Measurements from ENCODE around the gene SEMA4F.

Gene SEMA4F

DNA sequence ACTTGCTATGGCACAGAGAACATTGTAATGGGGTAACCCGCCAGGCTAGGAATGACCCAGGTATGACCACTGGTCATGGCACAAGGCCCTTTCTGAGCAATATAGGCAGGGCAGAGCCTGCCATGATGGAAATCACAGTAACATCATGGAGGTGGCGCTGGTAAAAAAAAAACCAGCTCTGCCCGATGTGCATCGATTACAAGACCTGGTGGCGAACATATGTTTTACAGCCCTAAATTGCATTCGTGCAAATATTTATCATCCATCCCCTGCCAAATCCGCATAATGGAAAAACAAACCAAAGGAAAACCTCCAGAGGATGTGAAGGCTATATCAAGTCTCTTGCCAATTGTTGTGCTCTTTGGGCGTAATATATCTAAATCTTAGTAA lies 60.6 kb downstream of the SEMA4F start:
- Histone ChIP-seq H2AFZ (ENCODE audit: low read depth, low read length) (no peak overlapping the region), H3K27me3 (ENCODE audit: low read depth, low read length) (peaks cover 40% of the 10 kb centered on the region), H3K9ac (ENCODE audit: low read length) (no peak overlapping the region), H3K79me2 (ENCODE audit: low read length) (no peaks in the 10 kb centered on the region), H3K4me2 (ENCODE audit: low read length) (peak overlapping the region; percentile 99), H3K27ac (ENCODE audit: low read length) (no peak overlapping the region), H3K4me3 (ENCODE audit: low read length) (peak overlapping the region; percentile 85), H3K36me3 (replicated peaks; ENCODE audit: low read depth, low read length) (no peaks in the 10 kb centered on the region), H3K4me1 (ENCODE audit: low read length) (peaks cover 5% of the 10 kb centered on the region), H3K9me3 (ENCODE audit: insufficient read depth, low read length) (no peaks in the 10 kb centered on the region), H4K20me1 (ENCODE audit: insufficient read depth, low read length) (no peaks in the 10 kb centered on the region)
- TF ChIP-seq EZH2phosphoT487 (IDR thresholded peaks at IDR 0.05; ENCODE audit: low read depth), result no peak
- TF ChIP-seq, protein P1, sequence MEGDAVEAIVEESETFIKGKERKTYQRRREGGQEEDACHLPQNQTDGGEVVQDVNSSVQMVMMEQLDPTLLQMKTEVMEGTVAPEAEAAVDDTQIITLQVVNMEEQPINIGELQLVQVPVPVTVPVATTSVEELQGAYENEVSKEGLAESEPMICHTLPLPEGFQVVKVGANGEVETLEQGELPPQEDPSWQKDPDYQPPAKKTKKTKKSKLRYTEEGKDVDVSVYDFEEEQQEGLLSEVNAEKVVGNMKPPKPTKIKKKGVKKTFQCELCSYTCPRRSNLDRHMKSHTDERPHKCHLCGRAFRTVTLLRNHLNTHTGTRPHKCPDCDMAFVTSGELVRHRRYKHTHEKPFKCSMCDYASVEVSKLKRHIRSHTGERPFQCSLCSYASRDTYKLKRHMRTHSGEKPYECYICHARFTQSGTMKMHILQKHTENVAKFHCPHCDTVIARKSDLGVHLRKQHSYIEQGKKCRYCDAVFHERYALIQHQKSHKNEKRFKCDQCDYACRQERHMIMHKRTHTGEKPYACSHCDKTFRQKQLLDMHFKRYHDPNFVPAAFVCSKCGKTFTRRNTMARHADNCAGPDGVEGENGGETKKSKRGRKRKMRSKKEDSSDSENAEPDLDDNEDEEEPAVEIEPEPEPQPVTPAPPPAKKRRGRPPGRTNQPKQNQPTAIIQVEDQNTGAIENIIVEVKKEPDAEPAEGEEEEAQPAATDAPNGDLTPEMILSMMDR (IDR thresholded peaks at IDR 0.05; ENCODE audit: low read depth, low read length), result no peak

DNA sequence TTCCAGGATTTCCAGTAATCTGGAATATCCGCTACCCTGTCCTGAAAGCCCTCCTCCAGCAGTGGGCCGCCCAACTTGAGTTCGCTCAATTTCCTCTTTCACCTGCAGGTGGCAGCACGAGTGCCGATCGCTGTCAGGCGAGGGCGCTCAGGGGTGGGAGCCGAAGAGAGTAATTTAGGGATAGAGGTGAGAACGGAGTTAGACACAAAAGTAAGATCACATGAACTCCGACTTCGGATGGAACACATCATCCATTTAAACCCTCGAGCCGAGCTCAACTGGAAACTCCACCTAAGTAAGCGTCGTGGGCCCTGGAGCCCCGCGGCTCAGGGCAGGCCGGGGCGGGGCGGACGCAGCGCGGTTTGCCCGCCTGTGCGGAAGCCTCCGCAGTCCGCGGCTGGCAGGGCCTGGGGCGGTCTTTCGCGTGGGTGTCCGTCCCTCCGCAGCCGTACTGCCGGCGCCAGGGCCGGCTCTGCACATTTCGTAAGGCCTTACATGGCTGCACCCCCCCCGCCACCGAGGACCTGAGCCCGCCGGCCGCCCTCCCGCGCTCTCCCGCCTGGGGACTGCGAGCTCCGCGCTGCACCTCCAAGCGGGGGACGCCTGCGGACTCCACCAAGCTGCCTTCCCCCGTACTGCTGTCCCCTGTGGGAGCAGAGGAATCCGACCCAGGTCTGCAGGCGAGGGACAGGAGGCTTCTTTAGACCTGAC lies 61.2 kb downstream of the SEMA4F start:
- Histone ChIP-seq H3K79me2 (ENCODE audit: low read length) (no peaks in the 10 kb centered on the region), H3K4me3 (ENCODE audit: low read length) (peak overlapping the region; percentile 85), H3K36me3 (replicated peaks; ENCODE audit: low read depth, low read length) (no peaks in the 10 kb centered on the region), H3K4me2 (ENCODE audit: low read length) (peak overlapping the region; percentile 99), H3K27ac (ENCODE audit: low read length) (no peak overlapping the region), H3K9me3 (ENCODE audit: insufficient read depth, low read length) (no peaks in the 10 kb centered on the region), H4K20me1 (ENCODE audit: insufficient read depth, low read length) (no peaks in the 10 kb centered on the region), H2AFZ (ENCODE audit: low read depth, low read length) (peak overlapping the region; percentile 92), H3K27me3 (ENCODE audit: low read depth, low read length) (peaks cover 40% of the 10 kb centered on the region), H3K4me1 (ENCODE audit: low read length) (peaks cover 5% of the 10 kb centered on the region), H3K9ac (ENCODE audit: low read length) (peak overlapping the region; percentile 42)
- no peak for TF ChIP-seq EZH2phosphoT487 (IDR thresholded peaks at IDR 0.05; ENCODE audit: low read depth)
- TF ChIP-seq, protein P1 (IDR thresholded peaks at IDR 0.05; ENCODE audit: low read depth, low read length), result peak; percentile 96

DNA sequence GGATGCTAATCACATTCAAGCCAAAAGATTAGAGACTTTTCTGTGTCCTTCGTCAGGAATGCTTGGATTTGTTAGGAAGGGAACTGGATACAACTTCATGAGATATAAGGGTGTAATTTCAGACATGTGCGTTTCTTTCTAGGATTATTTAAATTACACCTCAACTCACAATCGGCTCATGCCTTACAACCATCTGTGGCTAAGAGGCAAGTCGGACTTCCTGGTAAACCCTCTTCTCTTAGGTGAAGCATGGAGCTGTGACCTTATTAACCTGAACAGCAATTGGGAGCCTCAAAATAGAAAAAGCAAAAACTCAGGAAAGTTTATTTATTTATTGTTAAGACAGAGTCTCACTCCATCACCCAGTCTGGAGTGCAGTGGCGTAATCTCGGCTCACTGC lies 61.8 kb downstream of the SEMA4F start:
- TF ChIP-seq EZH2phosphoT487 (IDR thresholded peaks at IDR 0.05; ENCODE audit: low read depth), result no peak
- TF ChIP-seq, protein P1 (IDR thresholded peaks at IDR 0.05; ENCODE audit: low read depth, low read length), result no peak
- Histone ChIP-seq H3K4me3 (ENCODE audit: low read length) (peak overlapping the region; percentile 85), H3K4me2 (ENCODE audit: low read length) (peak overlapping the region; percentile 99), H2AFZ (ENCODE audit: low read depth, low read length) (peak overlapping the region; percentile 92), H3K36me3 (replicated peaks; ENCODE audit: low read depth, low read length) (no peaks in the 10 kb centered on the region), H3K27ac (ENCODE audit: low read length) (no peak overlapping the region), H3K79me2 (ENCODE audit: low read length) (no peaks in the 10 kb centered on the region), H4K20me1 (ENCODE audit: insufficient read depth, low read length) (no peaks in the 10 kb centered on the region), H3K27me3 (ENCODE audit: low read depth, low read length) (peaks cover 40% of the 10 kb centered on the region), H3K9ac (ENCODE audit: low read length) (0 out of 2 replicates have a peak overlapping the region, but pooled peaks have one; percentile 42), H3K9me3 (ENCODE audit: insufficient read depth, low read length) (no peaks in the 10 kb centered on the region), H3K4me1 (ENCODE audit: low read length) (peaks cover 5% of the 10 kb centered on the region)

DNA sequence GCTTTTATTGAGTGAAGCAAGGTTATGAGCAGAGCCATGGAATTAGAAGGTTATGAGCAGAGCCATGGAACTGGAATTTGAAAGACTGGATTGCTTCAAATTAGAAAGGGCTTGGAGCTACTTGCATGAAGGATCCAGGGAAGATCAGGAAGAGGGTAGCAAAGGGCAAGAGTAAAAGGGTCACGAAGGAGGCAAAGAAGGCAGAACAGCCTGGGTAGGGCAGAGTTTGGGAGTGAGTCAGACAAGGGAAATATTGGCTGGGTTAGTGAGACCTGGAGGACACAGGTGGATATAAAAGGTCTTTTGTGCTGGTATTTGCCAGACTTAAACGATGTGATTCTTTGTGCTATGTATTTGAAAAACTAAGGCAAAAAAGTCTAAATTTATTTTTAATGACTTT lies 65.0 kb downstream of the SEMA4F start:
- no peak overlapping the region for H3K27ac ChIP-seq (ENCODE audit: low read length)
- TF ChIP-seq EZH2phosphoT487 (IDR thresholded peaks at IDR 0.05; ENCODE audit: low read depth), result no peak
- TF ChIP-seq, protein P1 (IDR thresholded peaks at IDR 0.05; ENCODE audit: low read depth, low read length), result no peak
- H3K4me1 ChIP-seq (ENCODE audit: low read length), result peaks cover 5% of the 10 kb centered on the region
- H3K4me2 ChIP-seq (ENCODE audit: low read length), result no peak overlapping the region
- H3K27me3 ChIP-seq (ENCODE audit: low read depth, low read length), result peaks cover 63% of the 10 kb centered on the region
- H2AFZ ChIP-seq (ENCODE audit: low read depth, low read length), result no peak overlapping the region
- no peak overlapping the region for H3K9ac ChIP-seq (ENCODE audit: low read length)
- no peaks in the 10 kb centered on the region for H3K9me3 ChIP-seq (ENCODE audit: insufficient read depth, low read length)
- no peaks in the 10 kb centered on the region for H3K36me3 ChIP-seq (replicated peaks; ENCODE audit: low read depth, low read length)
- no peak overlapping the region for H3K4me3 ChIP-seq (ENCODE audit: low read length)
- H3K79me2 ChIP-seq (ENCODE audit: low read length), result no peaks in the 10 kb centered on the region
- no peaks in the 10 kb centered on the region for H4K20me1 ChIP-seq (ENCODE audit: insufficient read depth, low read length)

Data from OCI-LY3 (cell line).